GM18508 (cell line): ENCODE results near the gene ZSWIM4.
"Not testable (repeated sequence)": the region's sequence is repeated elsewhere in the genome, so short reads cannot be mapped to it uniquely, and the experiment has no call there.

ENCODE experiments used
- ATAC-seq: cut with Tn5 transposase; IDR thresholded peaks from one replicate; pipeline ENCODE4 v1.9.1; 2021; ENCODE audit warnings: moderate number of reproducible peaks; ENCODE audit not compliant: insufficient read depth, unreplicated experiment

The ZSWIM4 gene

DNA sequence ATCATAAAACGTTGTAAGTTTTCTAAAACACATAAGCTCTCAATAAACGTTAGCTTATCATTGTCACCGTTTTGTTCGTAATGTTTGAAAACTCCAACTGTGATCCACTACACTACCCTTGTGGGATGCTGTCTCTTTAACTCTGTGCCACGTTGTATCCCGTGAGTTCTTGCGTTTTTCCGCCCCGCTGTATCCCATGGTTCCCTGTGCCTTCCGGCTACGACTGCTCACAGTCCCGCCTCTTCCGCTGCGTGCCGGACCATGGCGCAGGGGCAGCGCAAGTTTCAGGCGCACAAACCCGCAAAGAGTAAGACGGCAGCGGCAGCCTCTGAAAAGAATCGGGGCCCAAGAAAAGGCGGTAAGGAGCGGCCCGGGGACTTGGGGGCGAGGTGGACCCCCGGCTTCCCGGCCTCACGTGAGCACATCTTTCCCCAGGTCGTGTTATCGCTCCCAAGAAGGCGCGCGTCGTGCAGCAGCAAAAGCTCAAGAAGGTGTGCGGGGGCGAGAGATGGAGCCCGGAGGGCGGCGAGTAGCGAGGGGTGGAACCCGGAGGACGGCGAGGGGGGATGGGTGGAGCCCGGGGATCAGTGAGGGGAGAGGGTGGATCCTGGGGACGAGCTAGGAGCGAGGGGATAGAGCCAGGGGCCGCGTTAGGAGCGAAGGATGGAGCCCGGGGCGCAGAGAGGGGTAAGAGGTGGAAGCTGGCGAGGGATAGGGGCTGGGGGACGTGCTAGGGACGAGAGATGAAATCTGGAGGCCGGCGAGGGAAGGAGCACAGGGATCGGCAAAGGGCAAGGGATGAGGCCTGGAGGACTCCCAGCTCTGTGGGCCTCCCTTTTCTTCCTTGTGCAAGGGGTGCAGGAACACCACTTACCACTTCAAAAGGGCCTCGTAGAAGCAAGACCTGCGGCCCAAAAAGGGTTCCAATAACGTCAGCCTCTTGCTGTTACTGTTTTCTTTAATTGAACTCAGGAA, 20.7 kb upstream of the ZSWIM4 start, which contains the start of gene C19orf53:
TSS of gene C19orf53 (plus strand) at position 240 of the 975 bp plus-strand sequence. CDS start at position 262, 22 bp downstream.
- peak; percentile 63 for ATAC-seq

DNA sequence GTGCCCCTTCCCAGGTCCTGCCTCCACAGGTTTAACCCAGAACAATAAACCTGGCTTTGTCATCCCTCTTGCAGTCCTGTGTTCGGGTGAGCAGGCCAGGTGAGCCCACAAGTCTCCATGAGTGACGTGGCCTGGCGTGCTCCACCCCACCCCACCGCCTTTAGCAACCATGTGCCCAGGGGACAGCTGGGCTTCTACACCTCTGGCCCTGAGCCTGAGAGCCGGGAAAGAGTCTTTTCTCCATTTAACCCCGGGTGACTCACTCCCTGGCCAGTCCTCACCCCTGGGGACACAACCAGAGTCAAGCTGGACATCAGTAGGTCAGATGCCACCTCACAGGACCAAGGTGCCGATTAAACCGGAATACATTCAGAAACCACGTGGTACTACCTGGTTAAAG, 16.8 kb upstream of the ZSWIM4 start:
- ATAC-seq: no peak

DNA sequence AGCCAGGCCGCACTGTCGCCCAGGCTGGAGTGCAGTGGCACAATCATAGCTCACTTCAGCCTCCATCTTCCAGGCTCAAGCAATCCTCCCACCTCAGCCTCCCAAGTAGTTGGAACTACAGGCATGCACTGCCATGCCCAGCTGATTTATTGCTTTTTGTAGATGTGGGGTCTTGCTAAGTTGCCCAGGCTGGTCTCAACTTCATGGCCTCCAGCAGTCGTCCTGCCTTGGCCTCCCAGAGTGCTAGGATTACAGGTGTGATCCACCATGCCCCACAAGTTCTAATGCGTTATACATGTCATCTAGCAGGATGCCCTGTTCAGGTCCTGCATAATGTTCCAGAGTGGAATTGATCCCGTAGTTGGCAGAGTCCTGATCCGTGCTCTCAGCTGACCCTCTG, 16.4 kb upstream of the ZSWIM4 start:
- ATAC-seq: no peak

DNA sequence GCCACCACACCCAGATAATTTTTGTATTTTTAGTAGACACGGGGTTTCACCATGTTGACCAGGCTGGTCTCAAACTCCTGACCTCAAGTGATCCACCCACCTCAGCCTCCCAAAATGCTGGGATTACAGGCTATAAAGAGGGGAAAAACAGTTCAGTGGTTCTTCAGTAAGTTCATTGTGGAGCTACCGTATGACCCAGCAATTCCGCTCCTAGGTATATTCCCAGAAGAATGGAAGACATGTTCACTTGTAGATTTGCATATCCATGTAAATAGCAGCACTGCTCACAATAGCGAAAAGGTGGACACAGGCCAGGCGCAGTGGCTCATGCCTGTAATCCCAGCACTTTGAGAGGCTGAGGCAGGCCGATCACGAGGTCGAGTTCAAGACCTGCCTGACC, 15.4 kb upstream of the ZSWIM4 start:
- ATAC-seq: not testable (repeated sequence)

DNA sequence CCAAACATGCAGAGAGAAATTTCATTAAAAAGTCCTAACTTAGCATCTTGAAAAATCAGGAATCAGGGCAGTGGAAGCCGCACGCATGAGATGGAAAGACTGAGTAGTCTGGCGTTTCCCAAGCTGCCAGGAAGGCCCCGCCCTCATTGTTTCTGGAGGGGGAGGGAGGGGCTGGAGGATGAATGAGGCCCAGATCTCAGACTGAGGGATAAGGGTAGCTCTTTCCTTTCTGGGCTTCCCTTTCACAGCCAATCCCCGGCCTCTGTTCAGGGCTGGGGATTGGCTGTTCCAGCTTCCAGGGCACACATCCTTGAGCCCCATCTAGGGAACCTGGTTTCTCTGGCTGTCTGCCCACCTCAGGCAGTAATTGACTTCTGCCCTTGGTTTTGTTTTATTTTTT, 13.7 kb upstream of the ZSWIM4 start:
- no peak for ATAC-seq

DNA sequence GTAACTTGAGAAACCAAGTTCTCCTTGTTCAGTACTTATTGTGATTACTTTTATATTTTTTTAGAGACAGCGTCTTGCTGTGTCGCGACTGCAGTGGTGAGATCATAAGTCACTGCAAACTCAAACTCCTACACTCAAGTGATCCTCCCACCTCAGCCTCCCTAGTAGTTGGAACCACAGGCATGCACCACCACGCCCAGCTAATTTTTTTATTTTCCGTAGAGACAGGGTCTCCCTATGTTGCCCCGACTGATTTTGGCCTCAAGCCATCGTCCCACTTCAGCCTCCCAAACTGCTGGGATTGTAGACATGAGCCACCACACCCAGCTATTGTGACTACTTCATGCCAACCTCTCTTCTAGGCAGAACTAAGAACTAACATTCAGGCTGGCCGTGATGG, 12.7 kb upstream of the ZSWIM4 start:
- no peak for ATAC-seq

DNA sequence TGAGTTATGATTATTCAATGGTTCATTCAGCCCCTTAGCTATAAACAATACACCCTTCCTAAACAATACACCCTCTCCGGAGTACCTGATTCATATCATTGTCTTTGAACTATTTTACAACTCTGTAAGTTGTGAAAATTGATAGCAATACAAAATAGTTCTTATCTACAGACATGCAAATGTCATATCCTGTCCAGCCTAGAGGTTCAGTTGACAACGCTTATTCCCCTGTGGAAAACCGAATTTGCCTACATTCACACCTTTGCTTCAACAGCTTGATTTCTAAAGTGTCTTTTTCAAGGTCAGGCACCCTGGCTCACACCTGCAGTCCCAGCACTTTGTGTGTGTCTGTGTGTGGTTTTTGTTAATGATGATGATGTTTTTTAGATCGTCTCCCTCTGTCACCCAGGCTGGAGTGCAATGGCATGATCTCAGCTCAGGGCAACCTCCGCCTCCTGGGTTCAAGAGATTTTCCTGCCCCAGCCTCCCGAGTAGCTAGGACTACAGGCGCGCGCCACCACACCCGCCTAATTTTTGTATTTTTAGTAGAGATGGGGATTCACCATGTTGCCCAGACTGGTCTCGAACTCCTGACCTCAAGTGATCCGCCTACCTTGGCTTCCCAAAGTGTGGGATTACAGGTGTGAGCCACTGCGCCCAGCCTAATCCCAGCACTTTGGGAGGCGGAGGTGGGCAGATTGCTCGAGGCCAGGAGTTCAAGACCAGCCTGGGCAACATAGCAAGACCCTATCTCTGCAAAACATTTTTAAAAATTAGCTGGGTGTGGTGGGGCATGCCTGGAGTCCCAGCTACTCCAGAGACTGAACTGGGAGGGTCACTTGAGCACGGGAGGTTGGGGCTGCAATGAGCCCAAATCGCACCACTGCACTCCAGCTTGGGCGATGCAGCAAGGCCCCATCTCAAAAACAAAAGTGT, 11.4 kb upstream of the ZSWIM4 start:
- ATAC-seq: no peak

DNA sequence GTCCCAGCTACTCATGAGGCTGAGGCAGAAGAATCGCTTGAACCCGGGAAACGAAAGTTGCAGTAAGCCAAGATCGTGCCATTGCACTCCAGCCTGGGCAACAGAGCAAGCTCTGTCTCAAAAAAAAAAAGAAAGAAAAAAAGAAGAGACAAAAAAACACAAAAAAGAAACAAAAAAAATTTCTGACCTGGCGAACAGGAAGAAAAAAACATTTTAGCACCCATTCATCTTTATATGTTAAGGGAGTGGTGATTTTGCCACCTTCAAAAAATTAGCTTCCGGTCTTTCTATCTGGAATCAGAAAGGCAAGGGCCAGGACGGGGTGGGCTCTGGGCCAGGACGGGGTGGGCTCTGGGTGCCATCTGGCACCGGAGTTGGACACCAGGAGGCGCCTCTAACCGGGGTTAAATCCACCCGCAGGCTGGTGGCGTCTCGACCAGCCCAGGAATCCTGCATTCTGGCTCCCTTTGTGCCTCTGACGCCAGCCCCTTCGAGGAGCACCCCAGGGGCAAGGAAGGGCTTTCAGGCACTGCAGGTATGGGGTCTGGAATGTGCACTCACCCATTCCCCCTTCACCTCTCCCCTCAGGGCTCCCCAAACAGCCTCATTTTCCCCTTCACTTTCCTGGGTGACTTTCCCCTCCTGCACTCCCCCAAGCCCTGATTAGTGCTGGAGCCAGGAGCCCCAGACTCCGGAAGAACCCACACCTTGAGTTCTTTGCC, 10.4 kb upstream of the ZSWIM4 start:
- no peak for ATAC-seq

DNA sequence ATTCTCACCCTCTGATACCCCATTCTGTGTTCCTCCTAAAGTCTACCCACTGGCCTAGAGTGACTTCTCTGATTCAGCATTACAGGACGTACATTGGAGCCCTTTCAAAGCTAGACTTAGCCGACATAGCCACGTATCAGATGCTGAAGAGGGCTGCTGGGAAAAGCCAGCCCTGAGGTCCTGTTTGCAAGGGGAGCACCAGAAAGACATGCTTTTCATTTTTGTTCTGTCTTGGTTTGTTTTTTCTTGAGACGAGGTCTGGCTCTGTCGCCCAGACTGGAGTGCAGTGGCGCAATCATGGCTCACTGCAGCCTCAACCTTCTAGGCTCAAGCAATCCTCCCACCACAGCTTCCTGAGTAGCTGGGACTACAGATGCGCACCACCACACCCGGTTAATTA, 6.3 kb upstream of the ZSWIM4 start:
- ATAC-seq: no peak

DNA sequence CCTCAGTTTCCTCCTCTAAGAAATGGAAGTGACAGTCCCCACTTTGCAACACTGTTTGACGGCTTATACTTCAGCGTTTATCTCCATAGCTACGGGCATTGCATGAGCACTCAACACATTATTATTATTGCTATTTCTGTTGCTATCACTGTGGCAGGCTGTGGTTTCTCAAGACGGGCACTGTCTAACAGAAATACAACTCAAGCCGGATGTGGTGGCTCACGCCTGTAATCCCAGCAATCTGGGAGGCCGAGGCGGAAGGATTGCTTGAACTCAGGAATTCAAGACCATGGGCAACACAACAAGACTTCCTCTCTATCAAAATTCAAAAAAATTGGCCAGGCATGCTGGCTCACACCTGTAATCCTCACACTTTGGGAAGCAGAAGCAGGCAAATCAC, 4.9 kb upstream of the ZSWIM4 start:
- no peak for ATAC-seq

DNA sequence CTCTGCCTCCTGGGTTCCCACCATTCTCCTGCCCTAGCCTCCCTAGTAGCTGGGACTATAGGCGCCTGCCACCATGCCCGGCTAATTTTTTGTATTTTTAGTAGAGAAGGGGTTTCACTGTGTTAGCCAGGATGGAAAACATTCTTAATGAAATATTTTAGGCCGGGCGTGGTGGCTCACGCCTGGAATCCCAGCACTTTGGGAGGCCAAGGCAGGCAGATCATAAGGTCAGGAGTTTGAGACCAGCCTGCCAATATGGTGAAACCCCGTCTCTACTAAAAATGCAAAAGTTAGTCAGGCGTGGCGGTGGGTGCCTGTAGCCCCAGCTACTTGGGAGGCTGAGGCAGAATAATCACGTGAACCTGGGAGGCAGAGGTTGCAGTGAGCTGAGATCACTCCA, 1.9 kb upstream of the ZSWIM4 start:
- not testable (repeated sequence) for ATAC-seq

DNA sequence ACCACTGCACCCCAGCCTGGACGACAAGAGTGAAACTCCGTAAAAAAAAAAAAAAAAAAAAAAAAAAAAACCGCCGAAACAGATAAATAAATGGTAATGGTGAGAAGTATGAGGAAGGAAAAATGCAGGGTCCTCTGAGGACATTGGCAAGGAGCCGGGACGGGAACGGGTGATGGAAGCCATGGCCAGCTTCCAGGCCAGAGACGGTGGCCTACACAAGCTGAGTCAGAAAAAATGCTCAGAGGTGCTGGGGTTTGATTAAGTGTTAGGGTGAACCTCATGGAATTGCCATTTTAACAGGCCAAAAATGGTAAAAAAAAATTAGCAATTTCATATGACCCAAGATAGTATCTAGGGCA, 866 bp upstream of the ZSWIM4 start:
- ATAC-seq: no peak

DNA sequence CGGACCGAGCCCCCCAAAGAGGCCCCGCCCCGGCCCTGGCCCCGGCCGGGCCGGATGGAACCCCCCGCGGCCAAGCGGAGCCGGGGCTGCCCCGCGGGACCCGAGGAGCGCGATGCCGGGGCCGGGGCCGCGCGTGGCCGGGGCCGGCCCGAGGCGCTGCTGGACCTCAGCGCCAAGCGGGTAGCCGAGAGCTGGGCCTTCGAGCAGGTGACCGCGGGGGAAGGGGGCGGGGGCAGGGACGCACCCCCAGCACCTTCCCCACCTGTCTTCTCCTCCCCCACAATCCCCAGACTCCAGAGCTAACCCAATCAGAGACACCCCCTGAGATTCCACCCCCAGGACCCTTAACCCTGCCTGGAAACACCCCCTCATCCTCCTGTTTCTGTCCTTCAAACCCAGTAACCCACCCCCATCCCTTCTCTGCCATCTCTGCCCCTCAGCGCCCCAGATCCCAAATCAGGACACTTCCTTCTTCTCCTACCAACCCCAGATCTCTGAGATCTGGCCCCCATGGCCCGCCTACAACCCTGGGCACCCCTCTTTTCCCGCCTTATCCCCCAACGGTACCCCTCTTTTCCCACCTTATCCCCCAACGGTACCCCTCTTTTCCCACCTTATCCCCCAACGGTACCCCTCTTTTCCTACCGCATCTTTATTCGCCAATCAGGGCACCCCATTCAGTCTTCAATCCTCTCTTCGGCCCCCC, 505 bp downstream of the ZSWIM4 start:
- no peak for ATAC-seq

DNA sequence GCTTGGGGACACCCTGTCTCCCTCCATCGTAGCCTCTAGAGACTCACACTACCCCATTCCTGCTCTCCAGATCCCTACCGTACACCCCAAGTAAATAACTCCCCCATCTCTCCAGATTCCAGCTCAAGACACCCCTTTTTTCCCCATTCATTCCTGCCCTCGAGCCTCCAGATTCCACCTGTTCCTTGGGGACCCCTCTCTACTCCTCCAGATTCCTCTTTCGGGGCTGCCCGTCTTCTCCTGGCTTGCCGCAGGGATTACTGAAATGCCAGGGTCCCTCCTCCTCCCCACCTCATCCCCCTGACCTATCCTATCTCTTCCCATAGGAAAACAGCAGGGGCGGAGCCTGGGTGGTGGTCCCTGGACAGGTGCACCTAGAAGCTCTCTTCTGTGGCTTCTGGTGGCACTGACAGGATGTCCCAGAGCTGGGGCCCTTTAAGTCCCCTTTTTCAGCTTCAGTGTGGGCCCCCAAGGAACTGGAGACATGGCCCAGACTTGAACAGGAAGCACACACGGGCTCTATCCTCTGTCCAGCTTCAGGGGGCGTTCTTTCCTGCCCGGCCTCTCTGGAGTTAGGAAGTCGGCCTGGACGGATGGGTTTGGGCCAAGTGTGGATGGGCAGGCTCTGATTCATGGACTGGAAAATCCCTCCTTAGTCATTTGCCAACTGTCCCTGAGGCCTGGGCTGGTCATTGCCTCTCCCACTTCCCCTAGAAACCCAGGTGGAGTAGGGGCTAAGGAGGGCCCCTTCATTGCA, 1.2 kb downstream of the ZSWIM4 start:
- ATAC-seq: no peak

DNA sequence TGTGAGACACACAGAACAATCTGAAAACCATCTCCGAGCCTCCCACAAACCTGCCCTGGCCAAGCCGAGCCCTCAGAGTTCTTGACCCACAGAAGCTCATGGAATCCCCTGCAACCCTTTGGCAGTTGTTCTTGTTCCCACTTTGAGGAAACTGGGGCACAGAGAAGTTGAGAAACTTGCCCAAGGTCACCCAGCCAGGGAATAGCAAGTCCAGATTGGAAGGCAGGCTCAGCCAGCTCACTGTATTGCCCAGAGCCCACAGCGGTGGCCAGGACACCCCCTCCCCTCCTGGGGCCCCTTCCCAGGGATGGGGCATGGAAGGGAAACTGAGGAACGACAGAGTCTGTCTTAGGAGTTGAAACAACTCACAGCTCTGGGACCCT, 1.8 kb downstream of the ZSWIM4 start:
- no peak for ATAC-seq

DNA sequence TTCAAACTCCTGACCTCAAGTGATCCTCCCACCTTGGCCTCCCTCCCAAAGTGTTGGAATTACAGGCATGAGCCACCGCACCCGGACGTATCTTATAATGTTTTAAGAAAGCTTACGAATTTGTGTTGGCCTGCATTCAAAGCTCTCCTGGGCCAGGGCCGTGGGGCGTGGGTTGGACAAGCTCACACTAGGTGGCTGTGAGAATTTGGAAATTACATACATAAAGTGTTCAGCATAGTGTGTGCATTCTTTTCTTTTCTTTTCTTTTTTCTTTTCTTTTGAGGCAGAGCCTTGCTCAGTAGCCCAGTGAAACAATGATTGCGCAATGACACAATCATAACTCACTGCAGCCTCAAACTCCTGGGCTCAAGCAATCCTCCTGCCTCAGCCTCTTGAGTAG, 2.6 kb downstream of the ZSWIM4 start:
- no peak for ATAC-seq

DNA sequence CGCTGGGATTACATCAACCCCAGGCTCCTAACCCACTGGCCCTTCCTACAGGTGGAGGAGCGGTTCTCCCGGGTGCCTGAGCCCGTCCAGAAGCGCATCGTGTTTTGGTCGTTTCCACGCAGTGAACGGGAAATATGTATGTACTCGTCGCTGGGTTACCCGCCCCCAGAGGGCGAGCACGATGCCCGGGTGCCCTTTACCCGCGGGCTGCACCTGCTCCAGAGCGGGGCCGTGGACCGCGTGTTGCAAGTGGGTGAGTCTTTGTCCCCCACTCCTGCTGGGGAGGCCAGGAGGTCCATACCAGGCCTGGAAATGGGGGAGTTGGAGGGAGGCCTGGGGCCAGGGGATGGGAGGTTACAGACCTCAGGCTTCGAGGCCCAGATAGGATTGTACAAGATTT, 4.4 kb downstream of the ZSWIM4 start:
- ATAC-seq: no peak

DNA sequence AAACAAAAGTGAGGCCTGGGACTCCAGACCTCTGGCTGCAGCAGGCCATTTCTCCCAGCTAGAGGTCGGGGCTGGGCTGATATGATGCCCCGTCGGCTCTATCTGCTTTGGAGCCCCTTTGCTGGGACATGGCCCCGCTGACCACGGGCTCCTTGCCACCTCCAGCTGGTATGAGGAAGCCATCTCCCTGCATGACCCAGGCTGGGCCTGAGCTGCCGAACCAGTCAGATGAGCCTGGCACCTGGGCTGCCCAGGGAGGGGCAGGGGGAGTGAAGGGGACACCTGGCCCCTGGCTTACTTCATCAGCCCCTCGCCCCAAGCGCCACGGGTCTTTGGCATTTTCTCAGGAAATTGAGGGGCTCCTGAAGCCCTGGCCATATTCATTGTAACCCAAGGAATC, 7.8 kb downstream of the ZSWIM4 start:
- ATAC-seq: no peak
